NCI-H1092 treated with DMSO at 0.1 percent for 48 hours (cell line): ENCODE results near the gene PSMB9.

Experiments
- DNase-seq: peaks from one replicate; lab custom pipeline; 2025; lab: John Stamatoyannopoulos, UW

The PSMB9 gene

DNA sequence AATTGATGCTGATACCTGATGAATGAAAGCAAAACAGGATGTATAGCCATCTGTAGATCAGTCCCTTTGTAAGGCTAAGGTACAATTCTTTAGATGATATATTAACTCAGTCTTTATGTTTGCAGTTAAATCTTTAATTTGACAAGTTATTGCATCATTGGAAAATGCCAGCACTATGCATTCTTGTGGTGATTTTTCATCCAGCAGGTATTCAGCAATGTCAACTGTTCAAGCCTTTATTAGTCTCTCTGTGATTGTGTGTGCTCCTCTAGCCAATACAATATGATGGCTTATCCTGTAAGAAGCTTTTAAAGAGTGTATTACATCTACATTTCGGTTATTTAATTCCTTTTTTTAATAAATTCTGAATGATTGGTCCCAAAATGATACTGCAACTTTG, 52.5 kb downstream of the PSMB9 start:
- DNase-seq = no peak

DNA sequence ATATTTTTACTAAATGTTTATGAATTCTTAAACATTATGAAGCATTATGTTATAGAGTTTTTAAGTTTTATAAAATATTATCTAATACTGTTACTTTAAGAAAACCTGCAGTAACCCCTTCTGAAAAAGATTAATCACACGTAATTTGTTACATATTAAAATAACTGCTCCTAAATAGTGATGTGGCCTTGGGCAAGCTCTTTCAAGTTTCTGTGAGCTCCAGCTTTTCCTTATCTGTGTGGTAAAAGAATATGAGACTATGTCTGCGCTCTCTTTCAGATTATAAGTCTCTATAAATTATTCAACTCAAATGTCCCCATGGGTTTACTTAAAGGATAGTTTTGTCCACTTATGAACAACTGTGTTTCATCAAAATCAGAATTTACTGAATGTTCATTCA, 54.9 kb downstream of the PSMB9 start:
- no peak for DNase-seq
